SK-N-SH (cell line): ENCODE measurements around the gene DNAH14. TPM values are rescaled to one million over a fixed set of nuclear protein-coding genes. Genes with fewer than 3 reads are reported as not detected.

Experiments used
- CTCF ChIA-PET: fragments of 300-600, 350-600 bp; formaldehyde crosslinking; extraction: SDS; loops from one replicate; lab custom pipeline; 2021; lab: Yijun Ruan, JAX
- POLR2A ChIA-PET: fragments of 350-600 bp; sonication (Branson Sonifier 250); formaldehyde crosslinking; extraction: SDS; loops from one replicate; lab custom pipeline; 2020; ENCODE audit warnings: antibody characterized with exemption, inconsistent platforms; lab: Yijun Ruan, JAX
- DNase-seq: peaks from one replicate; pipeline ENCODE4 v3.0.0; 2012
- H2AFZ ChIP-seq: fragments of 200-600 bp; sonication (generic); 2 replicates; pipeline ENCODE4 v1.8.1; 2016; ENCODE audit warnings: antibody characterized with exemption, mild to moderate bottlenecking, low read depth
- H3F3A ChIP-seq: fragments of 200-600 bp; sonication (generic); replicated peaks from 2 replicates; pipeline ENCODE3; 2016; ENCODE audit warnings: antibody characterized with exemption, mild to moderate bottlenecking; ENCODE audit not compliant: insufficient read depth
- H3K27ac ChIP-seq, 2 experiments: fragments of 200-500 bp in 1 of 2; fragments of 200-600 bp in 1 of 2; sonication (Bioruptor generic) in 1 of 2; sonication (generic), shearing (Covaris generic) in 1 of 2; 2 replicates each; pipeline versions ENCODE4 v1.5.1 to v1.6.1; 2014 to 2016; ENCODE audit warnings: low read depth in 2 of 2, inconsistent platforms in 1 of 2, low read length in 1 of 2, mild to moderate bottlenecking in 1 of 2, mixed read lengths in 1 of 2
- H3K27me3 ChIP-seq: fragments of 200-600 bp; sonication (generic), shearing (Covaris generic); 2 replicates; pipeline ENCODE4 v1.6.1; 2016; ENCODE audit warnings: mixed run types; ENCODE audit not compliant: insufficient read depth
- H3K36me3 ChIP-seq, 2 experiments: fragments of 200-500 bp in 1 of 2; fragments of 200-600 bp in 1 of 2; sonication (Bioruptor generic) in 1 of 2; sonication (generic) in 1 of 2; replicated peaks in 1 of 2; 2 replicates each; pipeline versions ENCODE3 to v1.5.1; 2014 to 2016; ENCODE audit warnings: low read length in 1 of 2, mild to moderate bottlenecking in 1 of 2; ENCODE audit not compliant: insufficient read depth in 2 of 2, control insufficient read depth in 1 of 2
- H3K4me1 ChIP-seq, 2 experiments: fragments of 200-500 bp in 1 of 2; fragments of 200-600 bp in 1 of 2; sonication (Bioruptor generic) in 1 of 2; sonication (generic), shearing (Covaris generic) in 1 of 2; 2 replicates each; pipeline versions ENCODE4 v1.5.1 to v1.6.1; 2014 to 2016; ENCODE audit warnings: low read depth in 1 of 2, low read length in 1 of 2, mixed run types in 1 of 2; ENCODE audit not compliant: insufficient read depth in 2 of 2, control insufficient read depth in 1 of 2
- H3K4me2 ChIP-seq: fragments of 200-600 bp; sonication (generic), shearing (Covaris generic); 2 replicates; pipeline ENCODE4 v1.6.1; 2017; ENCODE audit warnings: mixed run types
- H3K4me3 ChIP-seq, 2 experiments: fragments of 200-500 bp in 1 of 2; fragments of 200-600 bp in 1 of 2; sonication (Bioruptor generic) in 1 of 2; sonication (generic), shearing (Covaris generic) in 1 of 2; 2 replicates each; pipeline versions ENCODE4 v1.5.1 to v1.8.1; 2014 to 2016; ENCODE audit warnings: low read depth in 2 of 2, inconsistent platforms in 1 of 2, low read length in 1 of 2, mild to moderate bottlenecking in 1 of 2, mixed read lengths in 1 of 2, moderate library complexity in 1 of 2
- H3K79me2 ChIP-seq: fragments of 200-600 bp; sonication (generic); 2 replicates; pipeline ENCODE4 v1.8.1; 2017; ENCODE audit warnings: mild to moderate bottlenecking; ENCODE audit not compliant: insufficient read depth
- H3K9ac ChIP-seq: fragments of 200-600 bp; sonication (generic); 2 replicates; pipeline ENCODE4 v1.6.1; 2017; ENCODE audit warnings: mixed run types
- H3K9me2 ChIP-seq: fragments of 200-600 bp; sonication (generic); 2 replicates; pipeline ENCODE4 v1.6.1; 2017; ENCODE audit warnings: mixed run types
- H3K9me3 ChIP-seq: fragments of 200-600 bp; sonication (generic); 2 replicates; pipeline ENCODE4 v1.6.1; 2017; ENCODE audit warnings: mixed run types, mild to moderate bottlenecking, moderate library complexity
- H4K20me1 ChIP-seq: fragments of 200-600 bp; sonication (generic); 2 replicates; pipeline ENCODE4 v1.6.1; 2017; ENCODE audit warnings: mild to moderate bottlenecking, mixed run types; ENCODE audit not compliant: insufficient read depth
- FOXM1 ChIP-seq: IDR thresholded peaks from 2 replicates; pipeline ENCODE4 v1.4.0; 2012; ENCODE audit warnings: low read depth, mild to moderate bottlenecking
- WGBS: methylation state at CpG from one replicate; pipeline ENCODE4 v1.1.6; 2017; ENCODE audit warnings: low lambda C conversion rate; 5-methylcytosine and 5-hydroxymethylcytosine counted together
- polyA plus RNA-seq, 3 experiments: library from polyadenylated mRNA; depleted of rRNA; stranded (reverse); fragments of >200 nt; gene quantifications; 2 replicates each; pipeline ENCODE4 v1.2.3, GENCODE V29; 2012

DNAH14 gene
- polyA plus RNA-seq, 1 of the 3 experiments (the other 2 are of a cell fraction): 8.0 TPM

DNA sequence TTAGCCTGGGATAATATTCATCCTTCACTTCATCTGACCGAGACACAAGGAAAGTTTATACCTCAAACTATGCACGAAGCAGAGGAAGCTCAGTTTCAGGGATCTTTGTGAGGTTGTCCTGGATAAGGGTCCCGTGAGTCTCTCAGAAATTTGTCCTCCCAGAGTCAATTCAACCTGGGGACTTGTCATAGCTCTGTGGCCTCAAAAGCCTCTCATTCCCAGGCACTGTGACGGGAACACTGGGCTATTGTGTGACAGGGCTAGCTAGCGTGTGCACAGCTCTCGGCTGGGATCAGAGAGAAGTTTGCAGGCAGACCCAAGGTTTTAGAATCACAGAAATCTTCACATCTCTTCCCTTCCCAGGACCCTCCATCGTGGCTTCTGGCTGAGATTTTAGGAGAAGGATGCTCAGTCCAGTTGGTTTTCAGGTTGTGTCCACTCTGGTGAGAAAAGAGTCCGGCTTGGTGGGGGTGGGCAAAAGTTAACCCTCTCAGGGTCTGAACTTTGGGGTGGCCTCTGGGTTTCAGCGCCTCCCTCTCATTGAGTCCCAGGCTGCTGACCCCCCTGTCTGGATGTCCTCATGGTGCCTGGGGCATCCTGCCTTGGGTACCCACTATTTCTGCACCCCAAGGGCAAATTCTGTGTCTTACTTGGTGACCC is 518.8 kb downstream of the DNAH14 start:
- Histone ChIP-seq H3K9ac (no peak overlapping the region), H3K79me2 (no peaks in the 10 kb centered on the region), H3F3A (no peaks in the 10 kb centered on the region), H3K27ac (no peak overlapping the region), H2AFZ (no peak overlapping the region), H3K4me1 (peaks cover 4 to 5% of the 10 kb centered on the region in 2 experiments; a peak in 2 of 4 replicates), H3K4me3 (no peak overlapping the region), H4K20me1 (no peaks in the 10 kb centered on the region), H3K9me3 (no peaks in the 10 kb centered on the region), H3K9me2 (no peaks in the 10 kb centered on the region), H3K4me2 (no peak overlapping the region), H3K27me3 (no peaks in the 10 kb centered on the region), H3K36me3 (no peaks in the 10 kb centered on the region)
- 82% methylated on average over 6 of the region's 9 CpGs for WGBS
- ChIA-PET CTCF (interaction anchor here (1.1 to 3.3 kb wide), 2 partner anchors 26 to 539 kb away, joined by 3 to 15 read pairs; no protein-coding TSS in a partner anchor), POLR2A (no interaction called here)
- DNase-seq: no peak
- TF ChIP-seq FOXM1: no peak
